Adipose tissue (tissue), 3 donors: ENCODE data around the gene ZCCHC24. TPM values are rescaled to one million over a fixed set of nuclear protein-coding genes. Genes with fewer than 3 reads are reported as not detected.
"Not testable (repeated sequence)": the region's sequence is repeated elsewhere in the genome, so short reads cannot be mapped to it uniquely, and the experiment has no call there.

Experiments
- H3K27ac ChIP-seq: one replicate; pipeline ENCODE4 v1.5.1; 2013; ENCODE audit warnings: low read depth, low read length
- WGBS, 3 donors: extraction: QIAGEN DNeasy Blood & Tissue Kit; methylation state at CpG; one replicate each; pipeline ENCODE4 v1.1.7; 2013; 5-methylcytosine and 5-hydroxymethylcytosine counted together
- polyA plus RNA-seq, 3 donors: library from polyadenylated mRNA; stranded (reverse); fragments of 200-250 nt; gene quantifications; one replicate each; pipeline ENCODE4 v1.2.3, GENCODE V29; 2013
- donor health status: healthy with polysubstance abuse.
- donor health status: Bipolar disorder and iron deficiency.
- donor health status: healthy.

The ZCCHC24 gene
- polyA plus RNA-seq, 3 donors = 7.4 to 121 (median 60.8) TPM

DNA sequence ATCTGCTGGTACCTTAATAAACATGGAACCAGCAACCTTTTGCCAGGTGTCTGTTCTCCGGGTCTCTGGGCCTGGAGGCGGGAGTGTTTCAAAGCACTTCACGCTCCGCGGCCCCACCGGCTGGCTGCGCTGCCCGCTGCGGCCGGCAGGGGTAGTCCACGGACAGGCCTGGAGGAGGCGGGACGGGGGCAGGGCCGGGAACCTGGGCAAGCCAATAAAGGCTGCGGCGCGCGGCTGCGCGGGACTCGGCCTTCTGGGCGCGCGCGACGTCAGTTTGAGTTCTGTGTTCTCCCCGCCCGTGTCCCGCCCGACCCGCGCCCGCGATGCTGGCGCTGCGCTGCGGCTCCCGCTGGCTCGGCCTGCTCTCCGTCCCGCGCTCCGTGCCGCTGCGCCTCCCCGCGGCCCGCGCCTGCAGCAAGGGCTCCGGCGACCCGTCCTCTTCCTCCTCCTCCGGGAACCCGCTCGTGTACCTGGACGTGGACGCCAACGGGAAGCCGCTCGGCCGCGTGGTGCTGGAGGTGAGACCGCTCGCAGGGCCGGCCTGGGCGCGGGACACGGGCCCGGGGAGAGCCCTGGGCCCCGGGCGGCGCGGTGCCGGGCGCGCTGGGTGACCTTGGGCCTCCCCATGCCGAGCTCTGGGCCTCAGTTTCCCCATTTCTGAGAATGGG lies 98.1 kb downstream of the ZCCHC24 start, which contains the start of gene PPIF:
Gene PPIF (plus strand): TSS at position 244 of the 668 bp plus-strand sequence. CDS start 80 bp downstream, at position 324.
- WGBS, 3 donors = 1% methylated on average over 66 to 77 of the region's 77 CpGs
- H3K27ac ChIP-seq = no peak within 1 kb of the TSS

DNA sequence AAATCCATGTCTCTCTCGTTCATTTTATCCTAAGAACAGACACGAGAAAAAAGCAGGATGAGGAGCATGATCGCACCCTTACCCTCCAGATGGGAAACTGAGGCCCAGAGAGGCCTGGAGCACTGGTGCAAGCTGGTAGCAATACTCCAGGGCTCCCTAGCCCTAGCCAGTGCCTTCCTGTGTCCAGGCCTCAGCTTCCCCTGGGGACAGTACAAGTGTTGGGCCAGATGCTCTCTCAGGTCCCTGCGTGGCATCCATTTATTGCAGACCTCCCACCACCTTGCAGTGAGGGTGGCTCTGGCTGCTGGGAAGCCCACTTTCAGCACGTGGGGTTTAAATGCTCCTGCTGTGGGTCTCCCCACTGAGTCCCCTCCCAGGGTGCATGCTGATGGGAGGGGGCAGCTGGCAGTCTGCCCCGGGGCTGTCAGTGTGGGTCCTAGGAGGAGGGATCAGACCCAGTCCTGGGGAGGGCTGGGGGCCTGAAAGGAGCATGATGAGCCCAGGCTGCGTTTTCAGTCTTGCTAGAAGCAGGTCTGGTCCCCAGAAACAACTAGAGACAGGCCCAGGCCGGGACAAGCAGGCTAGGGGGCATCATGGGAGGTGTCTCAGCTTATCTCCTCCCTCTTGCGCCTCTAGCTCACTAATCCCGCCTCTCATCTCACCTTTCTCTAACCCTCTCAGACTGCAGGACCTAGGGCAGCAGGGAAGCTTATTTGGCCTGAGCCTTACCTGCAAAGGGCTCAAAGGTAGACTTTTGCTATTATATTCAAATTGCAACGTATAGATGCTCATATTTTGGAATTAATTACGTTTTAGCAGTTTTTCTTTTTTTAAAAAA lies 98.8 kb downstream of the ZCCHC24 start:
- H3K27ac ChIP-seq = no peak overlapping the region
- 60 to 62% (median 60%) methylated on average over 12 of the region's 12 CpGs for whole genome bisulfite sequencing, 3 donors

DNA sequence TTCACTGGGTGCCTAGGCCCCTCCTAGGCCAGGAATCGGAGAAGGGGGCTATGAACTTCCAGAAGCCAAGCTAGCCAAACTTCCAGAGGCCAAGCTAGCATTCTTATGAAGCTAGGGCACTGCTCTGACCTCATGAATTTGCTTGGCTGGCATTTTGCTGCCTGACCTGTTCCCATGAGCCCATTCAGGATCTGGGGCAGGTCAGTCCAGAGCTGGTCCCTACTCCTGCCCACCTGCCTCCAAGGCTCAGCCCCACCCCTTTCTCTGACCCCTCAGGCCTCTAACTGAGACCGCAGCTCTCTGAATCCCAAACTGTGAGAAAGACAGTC lies 99.4 kb downstream of the ZCCHC24 start:
- WGBS, 3 donors = 83 to 97% (median 95%) methylated on average over 2 of the region's 2 CpGs
- H3K27ac ChIP-seq = no peak overlapping the region

DNA sequence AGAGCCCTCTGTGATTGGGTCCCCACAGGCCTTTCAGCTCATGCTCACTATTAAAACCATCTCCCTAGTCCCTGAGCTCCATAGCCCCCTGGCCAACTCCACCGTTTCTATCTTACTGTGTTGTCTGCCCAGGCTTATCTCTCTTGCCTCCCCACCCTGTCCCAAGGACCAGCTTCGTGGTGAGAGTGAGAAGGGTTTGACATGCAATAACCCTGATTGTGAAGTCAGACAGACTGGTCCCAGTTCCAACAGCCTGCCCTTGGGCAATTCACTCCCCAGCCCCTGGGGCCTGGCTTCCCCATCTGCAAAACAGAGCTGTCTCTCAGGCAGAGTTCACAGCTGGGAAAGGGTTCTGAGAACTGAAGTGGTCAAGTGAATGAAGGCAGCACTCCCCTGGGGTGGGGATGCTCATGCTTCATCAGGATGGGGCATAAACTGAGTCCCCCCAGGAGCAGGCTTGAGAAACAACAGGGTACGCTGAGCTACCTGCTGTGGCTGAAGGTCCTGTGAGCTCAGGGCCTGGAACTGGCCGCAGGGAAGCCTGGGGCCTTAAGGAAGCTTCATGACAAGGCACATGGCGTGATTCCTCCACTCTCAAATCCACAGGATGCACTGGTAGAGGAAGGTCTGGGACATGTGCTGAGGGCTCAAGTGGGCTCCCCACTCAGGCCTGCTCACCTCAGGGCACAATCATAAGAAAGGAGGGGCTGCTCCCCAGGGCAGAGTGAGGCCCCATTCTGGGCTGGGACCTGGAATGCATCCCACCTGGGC lies 100.0 kb downstream of the ZCCHC24 start:
- no peak overlapping the region for H3K27ac ChIP-seq
- WGBS, 3 donors = 61 to 75% (median 71%) methylated on average over 5 of the region's 5 CpGs

DNA sequence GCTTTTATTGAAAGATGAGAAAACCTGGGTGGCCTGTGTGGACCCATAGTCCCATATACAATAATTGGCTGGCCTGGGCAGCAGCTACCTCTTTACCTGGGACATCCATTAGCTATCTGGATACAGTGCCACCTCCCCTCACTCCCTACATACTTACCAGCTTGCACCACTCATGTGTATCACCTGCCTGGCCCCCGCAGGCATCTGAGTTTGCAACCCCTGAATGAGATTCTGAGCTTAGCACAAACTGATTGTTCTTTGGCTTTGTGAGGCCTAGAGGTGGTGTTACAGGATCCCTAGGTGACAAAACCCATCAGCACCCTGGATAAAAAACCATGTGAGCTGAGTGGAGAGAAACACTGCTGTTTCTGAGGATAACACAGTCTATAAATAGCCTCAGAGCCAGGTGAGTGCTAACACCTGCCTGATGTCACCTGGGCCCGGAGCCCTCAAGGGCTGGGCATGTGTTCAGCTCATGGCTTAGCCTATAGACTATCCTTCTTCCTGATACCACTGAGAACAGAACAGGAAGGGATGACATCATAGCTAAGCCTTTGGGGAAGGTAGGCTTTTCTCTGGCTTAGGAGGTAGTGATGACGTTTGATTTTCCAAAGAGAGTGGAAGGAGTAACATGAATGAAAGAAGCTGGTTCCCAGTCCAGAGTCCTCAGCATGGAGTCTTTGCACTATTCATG lies 100.8 kb downstream of the ZCCHC24 start:
- no peak overlapping the region for H3K27ac ChIP-seq
- WGBS, 3 donors = 48 to 82% (median 81%) methylated on average over 3 of the region's 3 CpGs

DNA sequence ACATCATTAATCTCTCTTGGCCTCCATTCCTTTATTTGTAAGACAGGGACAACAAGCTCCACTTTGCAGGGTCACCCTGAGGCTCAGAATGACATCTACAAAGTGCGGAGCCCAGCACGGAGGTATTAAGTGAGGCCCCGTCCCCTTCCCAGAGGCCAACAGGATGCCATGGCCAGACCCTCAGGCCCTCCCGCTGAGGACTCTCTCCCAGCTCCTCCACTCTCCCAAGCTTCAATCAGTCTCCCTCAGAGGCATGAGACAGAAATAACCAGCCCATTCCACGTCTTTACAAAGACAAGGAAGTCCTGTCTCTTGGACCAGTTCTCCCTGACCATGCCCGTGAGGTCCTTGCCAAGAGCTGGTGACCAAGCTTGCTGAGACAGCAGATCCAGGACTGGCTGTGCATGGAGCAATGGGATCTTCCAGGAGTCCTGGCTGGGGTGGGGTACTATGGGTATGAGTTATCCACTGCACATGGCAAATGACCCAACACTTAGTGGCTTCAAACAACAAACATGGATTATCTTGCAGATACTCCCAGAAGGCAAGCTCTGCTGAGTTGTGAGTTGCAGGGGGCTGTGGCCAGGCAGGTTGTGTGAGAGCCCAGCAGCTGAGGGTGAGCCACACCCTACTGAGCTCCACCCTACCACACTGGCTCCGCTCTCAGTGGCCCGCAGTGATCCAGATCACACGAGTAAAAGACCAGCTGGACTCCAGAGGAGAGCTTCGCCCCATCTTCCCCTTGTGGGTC lies 102.4 kb downstream of the ZCCHC24 start:
- 57 to 85% (median 81%) methylated on average over 10 of the region's 10 CpGs for WGBS, 3 donors
- H3K27ac ChIP-seq = no peak overlapping the region

DNA sequence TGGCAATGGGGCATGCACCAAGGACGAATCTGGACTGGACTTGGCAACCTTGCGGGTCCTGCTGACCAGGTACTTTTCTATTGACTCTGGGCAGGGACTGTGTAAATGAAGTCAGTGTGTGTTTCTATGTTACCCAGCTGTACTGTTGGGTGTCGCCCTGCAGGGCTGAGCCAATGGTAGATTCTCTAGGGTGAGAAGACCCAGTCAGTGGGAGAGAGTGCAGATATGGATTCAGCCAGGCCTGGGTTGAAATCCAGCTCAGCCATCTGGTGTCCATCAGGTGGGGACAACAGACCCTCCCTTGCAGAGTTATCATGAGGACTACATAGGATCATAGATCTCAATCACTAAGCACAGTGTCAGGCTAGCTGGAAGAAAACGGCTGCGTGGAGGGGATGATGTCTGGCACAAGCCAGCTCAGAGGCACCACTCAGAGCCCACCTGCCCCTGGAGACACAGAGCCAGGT lies 103.1 kb downstream of the ZCCHC24 start:
- H3K27ac ChIP-seq = no peak overlapping the region
- 56 to 91% (median 87%) methylated on average over 5 of the region's 5 CpGs for WGBS, 3 donors

DNA sequence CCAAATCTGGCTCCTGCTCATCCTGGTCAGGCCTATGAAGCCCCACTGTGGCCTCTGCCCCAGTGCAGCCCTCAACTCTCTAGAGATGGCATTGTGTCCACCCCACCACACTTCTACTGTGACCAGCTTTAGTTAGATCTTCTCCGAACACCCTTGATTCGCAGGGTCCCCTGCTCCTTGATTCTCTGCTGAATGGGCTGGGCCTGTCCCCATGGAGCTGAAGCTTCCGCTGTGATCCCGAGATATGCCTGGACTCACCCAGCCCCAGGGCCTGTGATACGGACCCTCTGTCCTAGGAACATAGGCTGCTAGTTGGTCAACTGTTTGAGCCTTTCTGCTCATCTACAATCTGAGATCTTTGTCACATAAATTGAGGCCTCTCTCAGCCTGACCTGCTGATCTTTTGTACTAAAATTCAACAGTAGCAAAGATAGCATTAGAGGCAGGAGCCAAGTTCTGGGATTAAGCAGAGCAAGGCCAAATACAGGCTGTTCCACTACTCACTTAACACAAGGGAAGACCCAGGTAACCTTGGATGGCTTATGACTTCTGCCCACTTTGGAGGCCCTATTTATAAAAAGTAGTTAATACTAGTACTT lies 104.7 kb downstream of the ZCCHC24 start:
- no peak overlapping the region for H3K27ac ChIP-seq
- WGBS, 3 donors = 81 to 94% (median 85%) methylated on average over 5 of the region's 5 CpGs

DNA sequence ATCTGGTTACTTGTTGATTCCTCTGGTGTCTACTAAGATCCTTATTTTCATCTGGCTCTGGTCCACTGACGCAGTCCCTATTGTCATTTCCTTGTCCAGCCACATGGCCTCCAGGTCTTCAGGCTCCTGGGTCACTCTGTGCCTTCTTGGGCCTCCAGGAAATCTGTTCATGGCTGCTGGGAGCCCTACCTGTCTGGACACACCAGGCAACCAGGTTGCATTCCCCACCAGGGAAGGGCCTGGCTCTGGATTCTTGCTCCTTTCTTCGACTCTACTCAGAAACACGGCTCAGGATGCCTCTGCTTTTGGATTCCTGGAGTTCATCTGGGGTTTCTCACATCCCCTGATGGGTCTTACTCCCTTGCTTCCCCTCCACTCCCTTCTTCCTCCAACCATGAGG lies 106.2 kb downstream of the ZCCHC24 start:
- WGBS, 3 donors = 89 to 95% (median 91%) methylated on average over 3 of the region's 3 CpGs

DNA sequence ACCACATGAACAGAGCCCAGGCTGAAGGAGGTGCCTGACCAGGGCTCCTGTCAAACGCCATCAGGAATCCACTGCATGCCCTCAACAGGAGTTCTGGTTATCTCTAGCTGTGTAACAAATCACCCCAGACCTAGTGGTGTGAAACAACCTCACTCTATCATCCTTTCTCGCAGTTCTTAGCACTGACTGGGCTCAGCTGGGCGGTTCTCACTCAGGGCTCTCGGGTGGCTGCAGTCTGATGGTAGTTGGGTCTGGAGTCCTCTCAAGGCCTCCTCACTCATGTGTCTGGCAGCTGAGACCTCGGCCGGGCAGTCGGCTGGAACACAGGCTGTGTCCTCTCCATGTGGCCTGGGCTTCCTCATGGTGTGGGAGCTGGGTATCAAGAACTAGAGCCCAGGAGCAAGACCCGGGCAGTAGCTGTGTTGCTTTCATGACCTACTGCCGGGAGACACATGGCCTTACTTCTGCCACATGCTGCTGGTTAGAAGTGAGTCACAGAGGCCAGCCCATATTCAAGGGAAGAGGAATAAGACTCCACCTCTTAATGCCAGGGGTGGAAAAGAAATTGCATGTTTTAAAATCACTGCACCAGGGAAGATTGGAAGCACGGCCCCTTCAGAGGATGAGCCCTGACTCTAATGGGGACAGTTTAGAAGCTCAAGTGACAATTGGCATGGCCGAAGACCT lies 107.5 kb downstream of the ZCCHC24 start:
- 96 to 100% (median 98%) methylated on average over 7 of the region's 11 CpGs for WGBS, 3 donors
- not testable (repeated sequence) for H3K27ac ChIP-seq

More for the DNA sequence above, 106.2 kb downstream of the ZCCHC24 start:
- no peak overlapping the region for H3K27ac ChIP-seq

DNA sequence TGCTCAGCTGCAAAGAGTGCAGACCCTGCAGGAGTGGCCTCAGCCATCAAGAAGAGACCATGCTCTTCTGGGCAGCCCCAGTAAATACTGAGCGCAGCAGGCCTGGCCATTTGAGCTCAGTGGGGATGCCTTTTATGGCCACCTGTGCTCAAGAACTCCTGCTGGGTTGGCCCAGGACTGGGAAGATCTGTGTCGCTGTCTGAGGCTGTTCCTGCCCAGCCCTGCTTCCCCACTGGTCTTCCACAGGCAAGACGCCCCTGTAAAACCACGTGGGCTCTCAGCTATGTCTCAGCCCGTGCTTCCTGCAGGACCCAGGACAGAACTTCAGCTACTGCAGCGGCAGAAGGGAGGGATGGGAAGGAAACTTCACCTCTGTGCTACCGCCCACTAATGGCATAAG lies 108.7 kb downstream of the ZCCHC24 start:
- H3K27ac ChIP-seq = no peak overlapping the region
- WGBS, 3 donors = 74 to 88% (median 74%) methylated on average over 7 of the region's 7 CpGs

DNA sequence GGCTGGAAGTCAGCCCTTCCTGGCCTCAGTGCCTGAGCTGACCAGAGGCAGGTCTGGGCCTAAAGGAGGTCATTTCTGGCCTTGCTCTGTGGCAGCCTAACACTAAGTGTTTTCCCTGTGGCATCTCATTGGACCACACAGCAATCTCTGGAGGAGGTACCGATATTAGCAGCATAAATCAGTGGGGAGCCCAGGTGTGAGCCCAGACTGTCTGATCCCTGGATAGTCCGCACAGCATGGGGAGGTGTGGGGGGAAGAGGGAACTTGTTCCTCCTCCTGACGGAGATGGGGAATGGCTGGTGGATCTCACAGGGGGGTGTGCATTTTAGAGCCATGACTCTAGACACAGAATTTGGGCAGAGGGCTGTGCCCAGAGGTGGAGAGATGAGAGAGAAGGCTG lies 109.1 kb downstream of the ZCCHC24 start:
- 93 to 100% (median 96%) methylated on average over 3 of the region's 3 CpGs for WGBS, 3 donors
- H3K27ac ChIP-seq = no peak overlapping the region

DNA sequence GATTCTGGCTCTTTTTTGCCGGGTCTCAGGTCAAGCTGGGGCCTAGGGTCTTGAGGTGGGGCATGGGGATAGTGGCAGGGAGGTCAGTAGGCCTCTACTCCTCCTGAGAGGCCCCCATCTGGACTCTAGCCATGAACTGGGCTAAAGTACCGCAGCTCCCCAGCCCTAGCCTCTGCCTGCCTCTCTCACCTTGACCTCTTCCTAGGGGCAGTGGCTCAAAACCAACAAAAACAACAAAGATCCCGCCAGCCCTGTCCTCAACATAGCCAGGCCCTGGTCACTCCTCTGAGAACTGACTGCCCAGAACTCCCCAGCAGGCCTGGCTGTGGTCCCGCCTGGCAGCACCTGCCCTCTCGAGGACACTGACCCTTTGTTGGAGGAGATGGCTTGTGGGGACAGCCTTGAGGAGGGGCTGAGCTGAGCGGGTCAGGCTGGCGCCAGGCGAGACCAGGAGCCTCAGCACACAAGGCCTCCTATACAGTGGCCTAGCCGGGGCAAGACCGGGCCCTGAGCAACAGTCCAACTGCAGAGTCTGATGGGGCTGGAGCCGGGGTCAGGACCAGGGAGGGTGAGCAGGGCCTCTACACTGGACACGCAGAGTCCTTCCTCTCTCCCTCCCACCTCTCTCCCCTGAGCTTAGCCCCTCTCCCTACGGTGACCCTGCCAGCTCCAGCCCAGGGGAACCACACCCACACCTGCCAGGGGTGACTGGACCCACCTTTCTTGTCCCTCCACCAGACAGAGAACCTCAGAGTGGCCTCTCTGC lies 109.8 kb downstream of the ZCCHC24 start:
- no peak overlapping the region for H3K27ac ChIP-seq
- WGBS, 3 donors = 69 to 90% (median 85%) methylated on average over 12 to 13 of the region's 13 CpGs

DNA sequence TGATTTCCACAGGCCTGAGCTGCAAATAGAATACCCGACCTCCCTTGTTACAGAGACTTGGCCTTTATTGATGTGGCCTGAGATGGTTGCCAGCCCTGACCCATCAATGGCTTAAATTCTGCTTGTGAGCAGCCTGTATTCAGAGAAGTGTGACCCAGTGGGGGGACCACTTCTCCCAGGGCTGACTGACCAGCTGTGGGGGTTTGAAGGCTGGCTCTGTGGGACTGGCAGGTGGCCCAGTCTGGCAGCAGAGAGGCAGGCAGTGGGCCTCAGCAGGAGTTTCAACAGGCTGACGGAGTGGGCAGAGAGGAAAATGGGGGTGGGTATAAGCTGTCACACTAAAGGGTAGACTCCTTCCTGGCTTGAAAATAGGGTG lies 110.3 kb downstream of the ZCCHC24 start:
- no peak overlapping the region for H3K27ac ChIP-seq
- 75 to 86% (median 76%) methylated on average over 2 of the region's 2 CpGs for WGBS, 3 donors

DNA sequence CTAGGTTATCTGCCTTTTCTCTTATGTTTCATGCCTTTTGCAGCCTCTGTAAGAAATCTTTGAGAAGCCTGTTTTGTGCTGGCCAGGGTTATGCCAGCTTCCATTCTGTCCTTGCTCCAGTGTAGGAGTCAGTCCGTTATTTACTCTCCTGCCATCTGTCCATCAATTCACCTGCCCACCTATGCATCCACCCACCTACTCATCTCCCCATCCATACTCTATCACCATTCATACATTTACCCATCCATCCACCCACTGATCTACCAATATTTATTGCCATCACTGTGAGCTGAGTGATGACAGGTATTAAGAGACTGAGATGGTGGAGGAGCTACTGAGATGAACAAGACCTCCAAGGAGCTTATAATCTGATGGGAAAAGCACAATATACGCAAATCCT lies 110.9 kb downstream of the ZCCHC24 start:
- WGBS, 3 donors = 94 to 98% (median 96%) methylated on average over 2 of the region's 2 CpGs
- H3K27ac ChIP-seq = no peak overlapping the region

DNA sequence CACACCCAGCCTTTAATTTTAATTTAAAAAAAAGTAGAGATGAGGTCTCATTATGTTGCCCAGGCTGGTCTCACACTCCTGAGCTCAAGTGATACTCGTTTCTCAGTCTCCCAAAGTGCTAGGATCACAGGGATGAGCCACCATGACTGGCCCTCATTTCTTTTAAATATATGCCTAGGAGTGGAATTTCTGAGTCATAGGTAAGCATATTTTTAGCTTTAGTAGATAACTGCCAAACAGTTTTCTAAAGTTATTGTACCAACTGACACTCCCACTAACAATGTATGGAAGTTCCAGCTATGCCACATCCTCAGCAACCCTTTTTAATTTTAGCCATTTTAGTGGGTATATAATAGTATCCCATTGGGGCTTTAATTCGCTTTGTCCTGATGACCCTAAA lies 111.9 kb downstream of the ZCCHC24 start:
- WGBS, 3 donors = 95 to 96% (median 95%) methylated on average over 2 of the region's 2 CpGs
- no peak overlapping the region for H3K27ac ChIP-seq
